ENCODE data around the gene HS2ST1. TPM values are rescaled to one million over a fixed set of nuclear protein-coding genes. Genes with fewer than 3 reads are reported as not detected.
"Not testable (repeated sequence)": the region's sequence is repeated elsewhere in the genome, so short reads cannot be mapped to it uniquely, and the experiment has no call there.

The HS2ST1 gene
- total RNA-seq, 2 donors from 2014 or later = 6.5 to 10.4 TPM

DNA sequence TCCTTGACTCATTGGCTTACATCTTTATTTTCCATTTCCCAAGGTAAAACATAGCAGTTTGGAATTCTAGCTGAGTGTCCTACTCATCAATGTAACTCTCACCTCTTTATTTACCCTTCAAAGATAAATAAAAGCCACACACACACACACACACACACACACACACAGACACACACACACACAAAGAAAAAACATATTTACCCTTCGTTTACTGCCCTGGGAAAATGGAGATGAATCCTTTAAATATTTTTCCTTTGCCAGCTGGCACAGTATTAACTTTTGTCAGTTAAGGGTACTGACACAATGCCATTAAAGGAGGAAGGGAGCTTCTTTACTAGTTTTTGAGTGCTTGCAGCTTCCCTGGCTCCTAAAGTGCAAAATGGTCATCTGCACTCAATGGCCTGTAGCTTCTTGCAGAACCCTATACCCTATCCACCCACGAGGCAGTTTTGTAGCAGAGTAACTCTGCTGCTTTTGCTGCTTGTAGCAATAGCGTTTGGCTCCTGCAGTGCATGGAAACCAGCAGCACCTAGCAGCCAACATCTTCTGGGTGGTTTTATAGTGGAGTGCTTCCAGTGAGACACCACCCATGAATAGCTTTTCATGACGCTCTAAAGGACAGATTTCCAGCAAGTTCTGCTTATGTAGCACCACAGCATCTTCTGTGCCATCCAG lies 103.7 kb downstream of the HS2ST1 start:
- Histone ChIP-seq H3K4me1 (ENCODE audit: control insufficient read depth in 1 of 2, low read depth in 2 of 2) (no peaks in the 10 kb centered on the region), H3K27me3 (replicated peaks; ENCODE audit: insufficient read depth) (no peaks in the 10 kb centered on the region), H3K9me3 (peaks cover 3% of the 10 kb centered on the region), H3K4me3 (no peak overlapping the region), H3K27ac (no peak overlapping the region), H3K36me3 (no peaks in the 10 kb centered on the region)
- ATAC-seq (ENCODE audit: insufficient number of reproducible peaks, low FRiP score, low read depth) (no peak), DNase-seq (ENCODE audit: low spot score) (no peak)
- TF ChIP-seq, protein P1, sequence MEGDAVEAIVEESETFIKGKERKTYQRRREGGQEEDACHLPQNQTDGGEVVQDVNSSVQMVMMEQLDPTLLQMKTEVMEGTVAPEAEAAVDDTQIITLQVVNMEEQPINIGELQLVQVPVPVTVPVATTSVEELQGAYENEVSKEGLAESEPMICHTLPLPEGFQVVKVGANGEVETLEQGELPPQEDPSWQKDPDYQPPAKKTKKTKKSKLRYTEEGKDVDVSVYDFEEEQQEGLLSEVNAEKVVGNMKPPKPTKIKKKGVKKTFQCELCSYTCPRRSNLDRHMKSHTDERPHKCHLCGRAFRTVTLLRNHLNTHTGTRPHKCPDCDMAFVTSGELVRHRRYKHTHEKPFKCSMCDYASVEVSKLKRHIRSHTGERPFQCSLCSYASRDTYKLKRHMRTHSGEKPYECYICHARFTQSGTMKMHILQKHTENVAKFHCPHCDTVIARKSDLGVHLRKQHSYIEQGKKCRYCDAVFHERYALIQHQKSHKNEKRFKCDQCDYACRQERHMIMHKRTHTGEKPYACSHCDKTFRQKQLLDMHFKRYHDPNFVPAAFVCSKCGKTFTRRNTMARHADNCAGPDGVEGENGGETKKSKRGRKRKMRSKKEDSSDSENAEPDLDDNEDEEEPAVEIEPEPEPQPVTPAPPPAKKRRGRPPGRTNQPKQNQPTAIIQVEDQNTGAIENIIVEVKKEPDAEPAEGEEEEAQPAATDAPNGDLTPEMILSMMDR (IDR thresholded peaks at IDR 0.05) = no peak

DNA sequence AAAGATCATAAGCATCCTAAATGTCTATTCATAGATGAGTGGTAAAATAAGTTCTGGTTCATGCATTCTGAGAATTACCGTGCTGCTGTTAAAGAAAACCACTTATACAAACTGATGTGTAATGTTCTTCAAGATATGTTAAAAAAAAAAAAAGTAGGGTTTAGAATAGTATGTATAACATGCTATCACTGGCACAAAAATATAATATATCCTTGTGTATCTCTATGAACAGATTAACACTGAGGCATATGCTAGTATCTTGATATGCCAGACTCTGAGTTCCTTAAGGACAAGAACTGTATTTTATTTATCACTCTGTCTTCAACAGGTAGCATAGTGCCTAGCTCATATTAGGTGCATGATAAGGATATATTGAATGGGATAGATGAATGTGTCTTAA lies 108.9 kb downstream of the HS2ST1 start:
- no peaks in the 10 kb centered on the region for H3K36me3 ChIP-seq
- no peaks in the 10 kb centered on the region for H3K9me3 ChIP-seq
- no peaks in the 10 kb centered on the region for H3K4me1 ChIP-seq (ENCODE audit: control insufficient read depth in 1 of 2, low read depth in 2 of 2)
- TF ChIP-seq, protein P1 (IDR thresholded peaks at IDR 0.05) = no peak
- no peak overlapping the region for H3K4me3 ChIP-seq
- ATAC-seq (ENCODE audit: insufficient number of reproducible peaks, low FRiP score, low read depth) (no peak), DNase-seq (ENCODE audit: low spot score) (no peak)
- H3K27ac ChIP-seq = no peak overlapping the region
- no peaks in the 10 kb centered on the region for H3K27me3 ChIP-seq (replicated peaks; ENCODE audit: insufficient read depth)

DNA sequence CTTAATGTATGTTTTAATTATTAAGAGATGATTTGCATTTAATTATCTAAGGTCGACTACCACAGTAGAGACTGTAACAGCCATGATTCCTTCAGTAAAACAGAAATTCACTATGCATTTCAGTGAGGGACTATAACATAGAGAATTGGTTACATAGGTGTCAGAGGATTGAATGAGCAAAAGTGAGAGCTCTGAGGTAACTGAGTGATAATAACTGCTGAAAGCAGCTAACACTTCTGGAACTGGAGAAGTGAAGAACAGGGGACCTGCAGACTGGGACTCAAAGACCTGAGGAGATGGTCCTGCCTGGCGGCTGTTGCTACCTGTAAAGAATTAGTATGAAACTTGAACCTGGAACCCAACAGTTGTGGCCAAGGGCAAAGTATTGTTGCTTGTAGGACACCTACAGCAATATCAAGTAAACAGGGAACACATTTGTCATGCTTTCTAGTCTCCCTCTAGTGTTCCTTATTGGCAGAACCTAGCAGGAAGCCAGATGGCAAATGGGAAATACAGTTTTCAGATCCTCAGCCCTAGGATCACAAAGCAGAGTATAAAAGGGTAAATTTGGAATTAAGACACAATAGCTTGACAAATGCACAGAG lies 110.6 kb downstream of the HS2ST1 start:
- no peak for ATAC-seq (ENCODE audit: insufficient number of reproducible peaks, low FRiP score, low read depth)

DNA sequence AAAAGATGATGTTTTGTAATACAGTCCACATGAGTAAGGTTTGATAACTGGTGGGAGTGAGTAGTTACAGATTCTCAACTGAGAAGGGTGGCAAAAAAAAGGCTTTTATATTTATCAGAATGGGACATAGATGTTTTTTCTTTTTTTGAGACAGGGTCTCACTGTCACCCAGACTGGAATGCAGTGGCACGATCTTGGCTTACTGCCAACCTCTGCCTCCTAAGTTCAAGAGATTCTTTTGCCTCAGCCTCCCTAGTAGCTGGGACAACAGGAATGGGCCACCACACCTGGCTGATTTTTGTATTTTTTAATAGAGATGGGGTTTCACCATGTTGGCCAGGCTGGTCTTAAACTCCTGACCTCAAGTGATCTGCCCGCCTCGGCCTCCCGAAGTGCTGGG lies 113.1 kb downstream of the HS2ST1 start:
- H3K4me3 ChIP-seq; H3K36me3 ChIP-seq; H3K27ac ChIP-seq; ATAC-seq (ENCODE audit: insufficient number of reproducible peaks, low FRiP score, low read depth); H3K9me3 ChIP-seq; DNase-seq (ENCODE audit: low spot score); H3K27me3 ChIP-seq (replicated peaks; ENCODE audit: insufficient read depth); H3K4me1 ChIP-seq (ENCODE audit: control insufficient read depth in 1 of 2, low read depth in 2 of 2): not testable (repeated sequence)

More for the DNA sequence above, 110.6 kb downstream of the HS2ST1 start:
- H3K4me3 ChIP-seq = no peak overlapping the region
- H3K4me1 ChIP-seq (ENCODE audit: control insufficient read depth in 1 of 2, low read depth in 2 of 2) = no peaks in the 10 kb centered on the region
- H3K27me3 ChIP-seq (replicated peaks; ENCODE audit: insufficient read depth) = no peaks in the 10 kb centered on the region
- TF ChIP-seq, protein P1 (IDR thresholded peaks at IDR 0.05) = no peak
- no peak overlapping the region for H3K27ac ChIP-seq
- H3K36me3 ChIP-seq = no peaks in the 10 kb centered on the region
- H3K9me3 ChIP-seq = no peaks in the 10 kb centered on the region
- no peak for DNase-seq (ENCODE audit: low spot score)

DNA sequence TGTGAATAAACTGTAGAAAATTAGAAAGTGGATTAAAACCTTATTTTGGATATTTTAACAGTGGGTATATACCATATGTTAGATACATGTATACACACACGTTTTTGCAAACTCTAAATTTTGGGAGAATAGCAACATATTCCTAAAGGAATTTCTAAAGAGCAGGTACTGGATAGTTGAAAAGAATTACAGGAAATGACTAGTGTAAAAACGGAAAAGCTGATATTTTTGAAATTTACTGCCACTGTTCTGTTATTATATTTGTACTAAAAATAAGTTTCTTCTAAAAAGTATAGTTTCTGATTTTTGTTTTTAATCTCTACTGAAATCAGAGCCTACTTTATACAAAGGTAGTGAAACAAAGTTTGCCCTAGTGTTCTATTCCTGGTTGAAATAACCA lies 114.1 kb downstream of the HS2ST1 start:
- H3K36me3 ChIP-seq = no peaks in the 10 kb centered on the region
- H3K9me3 ChIP-seq = no peaks in the 10 kb centered on the region
- no peak for ATAC-seq (ENCODE audit: insufficient number of reproducible peaks, low FRiP score, low read depth)
- H3K4me1 ChIP-seq (ENCODE audit: control insufficient read depth in 1 of 2, low read depth in 2 of 2) = no peaks in the 10 kb centered on the region
- H3K27me3 ChIP-seq (replicated peaks; ENCODE audit: insufficient read depth) = no peaks in the 10 kb centered on the region
- no peak overlapping the region for H3K4me3 ChIP-seq
- H3K27ac ChIP-seq = no peak overlapping the region
- TF ChIP-seq, protein P1 (IDR thresholded peaks at IDR 0.05) = no peak
- DNase-seq (ENCODE audit: low spot score) = no peak

Measured in thoracic aorta (tissue), 2 donors.